ENCODE measurements around the gene DPP6.
A peak's percentile ranks its signal among the peaks of the same experiment; 100 is the strongest.

The DPP6 gene

GRCh38 chr7:154856733-154857132, 804.5 kb downstream of the DPP6 start:
- H3K79me2 ChIP-seq (ENCODE audit: insufficient read depth, low read length) = no peaks in the 10 kb centered on the region
- no peak overlapping the region for H2AFZ ChIP-seq (ENCODE audit: low read length)
- no peak overlapping the region for H3K9ac ChIP-seq (ENCODE audit: low read depth, low read length, poor library complexity, severe bottlenecking)
- H3K4me3 ChIP-seq (ENCODE audit: low read length, poor library complexity, severe bottlenecking) = no peak overlapping the region
- no peaks in the 10 kb centered on the region for H3K9me2 ChIP-seq (replicated peaks; ENCODE audit: low read depth, low read length)
- H3K27me3 ChIP-seq (ENCODE audit: insufficient read depth, low read length, poor library complexity, severe bottlenecking) = no peaks in the 10 kb centered on the region
- H3K9me3 ChIP-seq (ENCODE audit: insufficient read depth, low read depth, low read length) = no peaks in the 10 kb centered on the region
- TF ChIP-seq EZH2phosphoT487 (IDR thresholded peaks at IDR 0.05; ENCODE audit: borderline replicate concordance) (no peak), CTCF (conservative IDR thresholded peaks at IDR 0.05; ENCODE audit: low read length) (0 out of 2 replicates have a peak, but pooled peaks have one; percentile 24)
- H3K4me2 ChIP-seq (ENCODE audit: low read depth, low read length, poor library complexity, severe bottlenecking) = no peak overlapping the region
- H3K4me1 ChIP-seq (ENCODE audit: insufficient read depth, low read length, poor library complexity, severe bottlenecking) = peaks cover 4% of the 10 kb centered on the region
- no peaks in the 10 kb centered on the region for H4K20me1 ChIP-seq (ENCODE audit: insufficient read depth, low read length, poor library complexity, severe bottlenecking)
- no peaks in the 10 kb centered on the region for H3F3A ChIP-seq (ENCODE audit: low read depth)
- no peaks in the 10 kb centered on the region for H3K36me3 ChIP-seq (ENCODE audit: insufficient read depth, low read length)

GRCh38 chr7:154857240-154857639, 805.0 kb downstream of the DPP6 start:
- no peak overlapping the region for H3K4me3 ChIP-seq (ENCODE audit: low read length, poor library complexity, severe bottlenecking)
- no peaks in the 10 kb centered on the region for H3K27me3 ChIP-seq (ENCODE audit: insufficient read depth, low read length, poor library complexity, severe bottlenecking)
- H3K4me1 ChIP-seq (ENCODE audit: insufficient read depth, low read length, poor library complexity, severe bottlenecking) = peaks cover under 1% of the 10 kb centered on the region
- H3K4me2 ChIP-seq (ENCODE audit: low read depth, low read length, poor library complexity, severe bottlenecking) = no peak overlapping the region
- H3K9me3 ChIP-seq (ENCODE audit: insufficient read depth, low read depth, low read length) = no peaks in the 10 kb centered on the region; the same call in 1 of the 2 replicates
- TF ChIP-seq EZH2phosphoT487 (IDR thresholded peaks at IDR 0.05; ENCODE audit: borderline replicate concordance) = no peak
- no peak for TF ChIP-seq CTCF (conservative IDR thresholded peaks at IDR 0.05; ENCODE audit: low read length)
- no peak overlapping the region for H3K9ac ChIP-seq (ENCODE audit: low read depth, low read length, poor library complexity, severe bottlenecking)
- no peak overlapping the region for H2AFZ ChIP-seq (ENCODE audit: low read length)
- no peaks in the 10 kb centered on the region for H4K20me1 ChIP-seq (ENCODE audit: insufficient read depth, low read length, poor library complexity, severe bottlenecking)
- H3K79me2 ChIP-seq (ENCODE audit: insufficient read depth, low read length) = no peaks in the 10 kb centered on the region
- H3F3A ChIP-seq (ENCODE audit: low read depth) = no peaks in the 10 kb centered on the region
- H3K9me2 ChIP-seq (replicated peaks; ENCODE audit: low read depth, low read length) = no peaks in the 10 kb centered on the region
- H3K36me3 ChIP-seq (ENCODE audit: insufficient read depth, low read length) = no peaks in the 10 kb centered on the region

- H4K20me1 ChIP-seq (ENCODE audit: insufficient read depth, low read length, poor library complexity, severe bottlenecking) = no peaks in the 10 kb centered on the region
- H3K9me2 ChIP-seq (replicated peaks; ENCODE audit: low read depth, low read length) = no peaks in the 10 kb centered on the region
- H3K79me2 ChIP-seq (ENCODE audit: insufficient read depth, low read length) = no peaks in the 10 kb centered on the region
- H2AFZ ChIP-seq (ENCODE audit: low read length) = no peak overlapping the region
- no peak overlapping the region for H3K9ac ChIP-seq (ENCODE audit: low read depth, low read length, poor library complexity, severe bottlenecking)
- H3K9me3 ChIP-seq (ENCODE audit: insufficient read depth, low read depth, low read length) = no peaks in the 10 kb centered on the region; the same call in 1 of the 2 replicates
- no peaks in the 10 kb centered on the region for H3K4me1 ChIP-seq (ENCODE audit: insufficient read depth, low read length, poor library complexity, severe bottlenecking)
- H3F3A ChIP-seq (ENCODE audit: low read depth) = no peaks in the 10 kb centered on the region
- H3K27me3 ChIP-seq (ENCODE audit: insufficient read depth, low read length, poor library complexity, severe bottlenecking) = no peaks in the 10 kb centered on the region
- TF ChIP-seq CTCF (conservative IDR thresholded peaks at IDR 0.05; ENCODE audit: low read length) (no peak), EZH2phosphoT487 (IDR thresholded peaks at IDR 0.05; ENCODE audit: borderline replicate concordance) (no peak)
- H3K4me3 ChIP-seq (ENCODE audit: low read length, poor library complexity, severe bottlenecking) = no peak overlapping the region
- no peaks in the 10 kb centered on the region for H3K36me3 ChIP-seq (ENCODE audit: insufficient read depth, low read length)
- no peak overlapping the region for H3K4me2 ChIP-seq (ENCODE audit: low read depth, low read length, poor library complexity, severe bottlenecking)
Observed at GRCh38 chr7:154857728-154858681, 805.8 kb downstream of the DPP6 start.

All from Loucy (cell line).